Calu3 (cell line): ENCODE measurements around the gene P3H3. TPM values are rescaled to one million over a fixed set of nuclear protein-coding genes. Genes with fewer than 3 reads are reported as not detected.

Experiments
- Bru-seq: library from RNA; stranded (reverse); fragments of 400-500 nt; gene quantifications from one replicate; lab custom pipeline; 2021; lab: Mats Ljungman, UMichigan
- BruChase-seq, 2 experiments: library from RNA; stranded (reverse); fragments of 400-500 nt; gene quantifications; one replicate each; lab custom pipeline; 2021; lab: Mats Ljungman, UMichigan
- BruUV-seq: library from RNA; stranded (reverse); fragments of 400-500 nt; replicated peaks from 2 replicates; lab custom pipeline; 2021; lab: Mats Ljungman, UMichigan
- CTCF ChIA-PET: fragments of 300-600 bp; sonication (Branson Sonifier 250); formaldehyde crosslinking; loops from one replicate; lab custom pipeline; 2022; ENCODE audit warnings: antibody characterized with exemption; lab: Charles Lee
- DNase-seq: peaks from one replicate; pipeline ENCODE4 v3.0.0; 2022
- H3K27ac Mint-ChIP-seq: one replicate; pipeline ENCODE4 v1.8.0; 2022; ENCODE audit warnings: mixed read lengths; ENCODE audit not compliant: unreplicated experiment
- H3K27me3 Mint-ChIP-seq: one replicate; pipeline ENCODE4 v1.8.0; 2022; ENCODE audit warnings: mixed read lengths; ENCODE audit not compliant: unreplicated experiment
- H3K36me3 Mint-ChIP-seq: one replicate; pipeline ENCODE4 v1.8.0; 2022; ENCODE audit warnings: mild to moderate bottlenecking, moderate library complexity, mixed read lengths; ENCODE audit not compliant: insufficient read depth, unreplicated experiment
- H3K4me1 Mint-ChIP-seq: one replicate; pipeline ENCODE4 v1.8.0; 2022; ENCODE audit warnings: mild to moderate bottlenecking, low read depth, mixed read lengths; ENCODE audit not compliant: unreplicated experiment
- H3K4me3 Mint-ChIP-seq: one replicate; pipeline ENCODE4 v1.8.0; 2022; ENCODE audit warnings: mild to moderate bottlenecking, low read depth, moderate library complexity, mixed read lengths; ENCODE audit not compliant: unreplicated experiment
- H3K9me3 Mint-ChIP-seq: one replicate; pipeline ENCODE4 v1.8.0; 2022; ENCODE audit warnings: low read depth, mixed read lengths; ENCODE audit not compliant: unreplicated experiment
- intact Hi-C: fragments of 100-400 bp; cut with micrococcal nuclease; formaldehyde crosslinking; loops from one replicate; pipeline ENCODE4 v1.10.0; 2022; ENCODE audit not compliant: unreplicated experiment
- long read RNA-seq: library from polyadenylated mRNA; stranded (forward); transcript quantifications from one replicate; pipeline ENCODE4 v2.0.0, GENCODE V29; 2022
- total RNA-seq: library from RNA; stranded (reverse); gene quantifications from 2 replicates; pipeline ENCODE4 v1.2.3, GENCODE V29; 2022
- TF ChIP-seq, protein P1 (sequence below): fragments of 200-600 bp; IDR thresholded peaks from one replicate; pipeline ENCODE4 v1.8.0; 2022; ENCODE audit warnings: antibody characterized with exemption; ENCODE audit not compliant: unreplicated experiment

Gene P3H3, protein sequence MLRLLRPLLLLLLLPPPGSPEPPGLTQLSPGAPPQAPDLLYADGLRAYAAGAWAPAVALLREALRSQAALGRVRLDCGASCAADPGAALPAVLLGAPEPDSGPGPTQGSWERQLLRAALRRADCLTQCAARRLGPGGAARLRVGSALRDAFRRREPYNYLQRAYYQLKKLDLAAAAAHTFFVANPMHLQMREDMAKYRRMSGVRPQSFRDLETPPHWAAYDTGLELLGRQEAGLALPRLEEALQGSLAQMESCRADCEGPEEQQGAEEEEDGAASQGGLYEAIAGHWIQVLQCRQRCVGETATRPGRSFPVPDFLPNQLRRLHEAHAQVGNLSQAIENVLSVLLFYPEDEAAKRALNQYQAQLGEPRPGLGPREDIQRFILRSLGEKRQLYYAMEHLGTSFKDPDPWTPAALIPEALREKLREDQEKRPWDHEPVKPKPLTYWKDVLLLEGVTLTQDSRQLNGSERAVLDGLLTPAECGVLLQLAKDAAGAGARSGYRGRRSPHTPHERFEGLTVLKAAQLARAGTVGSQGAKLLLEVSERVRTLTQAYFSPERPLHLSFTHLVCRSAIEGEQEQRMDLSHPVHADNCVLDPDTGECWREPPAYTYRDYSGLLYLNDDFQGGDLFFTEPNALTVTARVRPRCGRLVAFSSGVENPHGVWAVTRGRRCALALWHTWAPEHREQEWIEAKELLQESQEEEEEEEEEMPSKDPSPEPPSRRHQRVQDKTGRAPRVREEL
- total RNA-seq (0.45 and 0.56 TPM in 2 replicates), Bru-seq, nascent RNA (percentile 14 among the genes with signal in this experiment), BruChase-seq, experiment 1, labeled RNA remaining after a 6-hour chase (percentile 12 among the genes with signal in this experiment), BruChase-seq, experiment 2, labeled RNA remaining after a 2-hour chase (percentile 13 among the genes with signal in this experiment)
- long read RNA-seq = 0 reads

DNA sequence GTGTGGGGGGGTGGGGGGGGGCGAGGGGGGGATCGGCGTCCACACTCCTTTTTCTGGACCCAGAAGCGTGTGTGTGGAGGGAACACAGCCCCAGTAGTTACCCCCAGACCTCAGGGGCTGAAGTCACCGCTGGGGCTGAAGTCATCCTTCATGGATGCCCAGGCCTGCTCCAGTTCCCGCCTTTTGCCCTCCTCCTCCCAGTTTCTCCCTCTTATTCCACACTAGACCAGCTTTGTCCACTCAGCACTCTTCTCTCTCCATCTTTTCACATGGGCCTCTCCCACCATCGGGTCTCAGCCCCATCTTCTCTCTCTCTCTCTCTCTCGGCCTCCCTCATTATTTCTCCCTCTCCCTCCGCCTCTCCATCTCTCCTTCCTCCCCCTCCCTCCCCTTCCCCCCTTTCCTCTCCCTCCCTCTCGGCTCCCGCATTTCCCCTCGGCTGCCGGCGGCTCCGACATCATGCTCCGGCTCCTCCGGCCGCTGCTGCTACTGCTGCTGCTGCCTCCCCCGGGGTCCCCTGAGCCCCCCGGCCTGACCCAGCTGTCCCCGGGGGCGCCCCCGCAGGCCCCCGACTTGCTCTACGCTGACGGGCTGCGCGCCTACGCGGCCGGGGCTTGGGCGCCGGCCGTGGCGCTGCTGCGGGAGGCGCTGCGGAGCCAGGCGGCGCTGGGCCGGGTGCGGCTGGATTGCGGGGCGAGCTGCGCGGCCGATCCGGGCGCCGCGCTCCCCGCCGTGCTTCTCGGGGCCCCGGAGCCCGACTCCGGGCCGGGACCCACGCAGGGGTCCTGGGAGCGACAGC, at the start of gene P3H3:
TSS of gene P3H3 (plus strand) at position 426 of the 799 bp plus-strand sequence. CDS start at position 460, 34 bp downstream.
- intact Hi-C loops = loop anchor here (5.0 to 10.0 kb wide), 2 partner anchors 213 to 276 kb away; no protein-coding TSS in a partner anchor
- H3K4me3 Mint-ChIP-seq = peak within 1 kb of the TSS; percentile 75
- peaks cover 16% of the 10 kb centered on the region for H3K36me3 Mint-ChIP-seq
- CTCF ChIA-PET = interaction anchor here (1.8 kb wide), 1 partner anchor 62 kb away, joined by 4 read pairs; no protein-coding TSS in a partner anchor
- H3K9me3 Mint-ChIP-seq = no peaks in the 10 kb centered on the region
- H3K27me3 Mint-ChIP-seq = peaks cover 97% of the 10 kb centered on the region
- H3K4me1 Mint-ChIP-seq = peaks cover 16% of the 10 kb centered on the region
- no peak for DNase-seq
- peak within 1 kb of the TSS; percentile 25 for H3K27ac Mint-ChIP-seq
- TF ChIP-seq, protein P1, sequence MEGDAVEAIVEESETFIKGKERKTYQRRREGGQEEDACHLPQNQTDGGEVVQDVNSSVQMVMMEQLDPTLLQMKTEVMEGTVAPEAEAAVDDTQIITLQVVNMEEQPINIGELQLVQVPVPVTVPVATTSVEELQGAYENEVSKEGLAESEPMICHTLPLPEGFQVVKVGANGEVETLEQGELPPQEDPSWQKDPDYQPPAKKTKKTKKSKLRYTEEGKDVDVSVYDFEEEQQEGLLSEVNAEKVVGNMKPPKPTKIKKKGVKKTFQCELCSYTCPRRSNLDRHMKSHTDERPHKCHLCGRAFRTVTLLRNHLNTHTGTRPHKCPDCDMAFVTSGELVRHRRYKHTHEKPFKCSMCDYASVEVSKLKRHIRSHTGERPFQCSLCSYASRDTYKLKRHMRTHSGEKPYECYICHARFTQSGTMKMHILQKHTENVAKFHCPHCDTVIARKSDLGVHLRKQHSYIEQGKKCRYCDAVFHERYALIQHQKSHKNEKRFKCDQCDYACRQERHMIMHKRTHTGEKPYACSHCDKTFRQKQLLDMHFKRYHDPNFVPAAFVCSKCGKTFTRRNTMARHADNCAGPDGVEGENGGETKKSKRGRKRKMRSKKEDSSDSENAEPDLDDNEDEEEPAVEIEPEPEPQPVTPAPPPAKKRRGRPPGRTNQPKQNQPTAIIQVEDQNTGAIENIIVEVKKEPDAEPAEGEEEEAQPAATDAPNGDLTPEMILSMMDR = no peak
- BruUV-seq = no TSS peak

GRCh38 chr12:6778574-6779550, 49.3 kb upstream of the P3H3 start:
- CTCF ChIA-PET = interaction anchor here (0.8 to 1.1 kb wide), 4 partner anchors 13 to 79 kb away, joined by 3 to 8 read pairs (median 4); partner anchors contain the start of genes MLF2 and PTMS
- no peaks in the 10 kb centered on the region for H3K9me3 Mint-ChIP-seq
- peak; percentile 96 for DNase-seq
- TF ChIP-seq, protein P1 = peak; percentile 91
- H3K27ac Mint-ChIP-seq = no peak overlapping the region
- peaks cover 35% of the 10 kb centered on the region for H3K4me1 Mint-ChIP-seq
- H3K36me3 Mint-ChIP-seq = no peaks in the 10 kb centered on the region
- intact Hi-C loops = loop anchor here (1.0 to 2.0 kb wide), 2 partner anchors 26 to 44 kb away; partner anchors contain the start of gene MLF2
- H3K4me3 Mint-ChIP-seq = peak overlapping the region; percentile 70
- BruUV-seq = no TSS peak
- peaks cover 67% of the 10 kb centered on the region for H3K27me3 Mint-ChIP-seq

DNA sequence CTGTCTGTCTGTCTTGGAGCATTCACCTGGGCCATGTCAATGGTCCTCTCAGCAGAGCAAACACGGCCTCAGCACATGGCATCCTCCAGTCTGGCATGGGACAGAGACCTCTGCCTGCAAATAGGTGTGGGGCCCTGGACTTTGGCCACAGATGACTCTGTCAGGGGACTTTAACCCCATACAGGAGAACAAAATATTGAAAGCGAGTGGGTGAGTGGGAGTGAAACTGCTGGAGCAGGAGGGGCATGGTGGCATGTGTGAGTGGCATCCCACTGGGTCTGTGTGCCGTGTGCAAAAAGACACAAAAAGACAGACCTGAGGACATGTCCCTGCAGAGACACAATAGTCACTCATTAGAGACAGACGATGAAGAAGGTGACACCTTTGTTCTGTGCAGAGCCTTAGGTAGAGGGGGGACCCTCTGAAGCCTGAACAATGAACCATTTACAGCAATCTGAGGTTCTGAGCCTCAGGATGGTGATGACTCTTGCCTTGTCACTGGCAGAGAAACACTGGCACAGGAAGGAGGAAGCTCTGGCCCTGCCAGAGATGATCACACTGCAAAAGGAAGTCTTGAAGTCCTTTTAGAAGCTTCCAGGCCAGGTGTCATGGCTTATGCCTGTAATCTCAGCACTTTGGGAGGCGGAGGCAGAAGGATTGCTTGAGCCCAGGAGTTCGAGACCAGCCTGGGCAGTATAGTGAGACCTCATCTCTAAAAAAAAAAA, 48.3 kb upstream of the P3H3 start:
- no peaks in the 10 kb centered on the region for H3K36me3 Mint-ChIP-seq
- TF ChIP-seq, protein P1 = no peak
- no peak overlapping the region for H3K27ac Mint-ChIP-seq
- intact Hi-C loops = loop anchor here (1.0 to 2.0 kb wide), 2 partner anchors 27 to 45 kb away; partner anchors contain the start of gene MLF2
- no peaks in the 10 kb centered on the region for H3K9me3 Mint-ChIP-seq
- no peak overlapping the region for H3K4me3 Mint-ChIP-seq
- no peak for DNase-seq
- BruUV-seq = no TSS peak
- H3K27me3 Mint-ChIP-seq = peaks cover 58% of the 10 kb centered on the region
- H3K4me1 Mint-ChIP-seq = peaks cover 31% of the 10 kb centered on the region
- CTCF ChIA-PET = interaction anchor here (0.7 kb wide), 1 partner anchor 35 kb away, joined by 5 read pairs; no protein-coding TSS in a partner anchor
